Measurements from ENCODE around the gene TNN.

Gene TNN

GRCh38 chr1:175133673-175134435, 66.2 kb downstream of the TNN start:
- no peak for TF ChIP-seq CTCF (IDR thresholded peaks at IDR 0.05; ENCODE audit: borderline replicate concordance, control extremely low read depth, extremely low read depth, insufficient read depth, missing control alignments)
- no peak for DNase-seq (ENCODE audit: low spot score)
- in situ Hi-C loops (cut with MboI; ENCODE audit: low sequenced_read_pairs, unreplicated experiment), result no loop called here

- TF ChIP-seq CTCF (IDR thresholded peaks at IDR 0.05; ENCODE audit: borderline replicate concordance, control extremely low read depth, extremely low read depth, insufficient read depth, missing control alignments), result no peak
- in situ Hi-C loops (cut with MboI; ENCODE audit: low sequenced_read_pairs, unreplicated experiment), result no loop called here
Measured at GRCh38 chr1:175134500-175134899, 66.9 kb downstream of the TNN start.

GRCh38 chr1:175136246-175136645, 68.6 kb downstream of the TNN start:
- in situ Hi-C loops (cut with MboI; ENCODE audit: low sequenced_read_pairs, unreplicated experiment), result no loop called here
- DNase-seq (ENCODE audit: low spot score), result no peak
- no peak for TF ChIP-seq CTCF (IDR thresholded peaks at IDR 0.05; ENCODE audit: borderline replicate concordance, control extremely low read depth, extremely low read depth, insufficient read depth, missing control alignments)

More at GRCh38 chr1:175134500-175134899, 66.9 kb downstream of the TNN start:
- DNase-seq (ENCODE audit: low spot score), result no peak

GRCh38 chr1:175137369-175137768, 69.7 kb downstream of the TNN start:
- DNase-seq (ENCODE audit: low spot score), result no peak
- no peak for TF ChIP-seq CTCF (IDR thresholded peaks at IDR 0.05; ENCODE audit: borderline replicate concordance, control extremely low read depth, extremely low read depth, insufficient read depth, missing control alignments)
- in situ Hi-C loops (cut with MboI; ENCODE audit: low sequenced_read_pairs, unreplicated experiment), result no loop called here

GRCh38 chr1:175138579-175138978, 70.9 kb downstream of the TNN start:
- no peak for DNase-seq (ENCODE audit: low spot score)
- TF ChIP-seq CTCF (IDR thresholded peaks at IDR 0.05; ENCODE audit: borderline replicate concordance, control extremely low read depth, extremely low read depth, insufficient read depth, missing control alignments), result no peak
- in situ Hi-C loops (cut with MboI; ENCODE audit: low sequenced_read_pairs, unreplicated experiment), result no loop called here

- DNase-seq (ENCODE audit: low spot score), result no peak
- TF ChIP-seq CTCF (IDR thresholded peaks at IDR 0.05; ENCODE audit: borderline replicate concordance, control extremely low read depth, extremely low read depth, insufficient read depth, missing control alignments), result no peak
- in situ Hi-C loops (cut with MboI; ENCODE audit: low sequenced_read_pairs, unreplicated experiment), result no loop called here
Measured at GRCh38 chr1:175145899-175146528, 78.4 kb downstream of the TNN start.
